Cerebellar nuclear complex (tissue), 1 donor: Measurements from ENCODE around the gene SFRP5.

ENCODE experiments used
- DNase-seq, 2 experiments: peaks; one replicate each; lab custom pipeline; 2025; lab: John Stamatoyannopoulos, UW

Gene SFRP5

GRCh38 chr10:97736902-97737769, 34.7 kb downstream of the SFRP5 start, which contains the start of gene ZFYVE27:
Gene ZFYVE27, plus strand, starts transcription at chr10:97737128. Its CDS starts 1,350 bp downstream, at chr10:97738478.
- peak; percentile 26 to 48 for DNase-seq

- no peak for DNase-seq
Measured at GRCh38 chr10:97736403-97736901, 35.3 kb downstream of the SFRP5 start.

DNA sequence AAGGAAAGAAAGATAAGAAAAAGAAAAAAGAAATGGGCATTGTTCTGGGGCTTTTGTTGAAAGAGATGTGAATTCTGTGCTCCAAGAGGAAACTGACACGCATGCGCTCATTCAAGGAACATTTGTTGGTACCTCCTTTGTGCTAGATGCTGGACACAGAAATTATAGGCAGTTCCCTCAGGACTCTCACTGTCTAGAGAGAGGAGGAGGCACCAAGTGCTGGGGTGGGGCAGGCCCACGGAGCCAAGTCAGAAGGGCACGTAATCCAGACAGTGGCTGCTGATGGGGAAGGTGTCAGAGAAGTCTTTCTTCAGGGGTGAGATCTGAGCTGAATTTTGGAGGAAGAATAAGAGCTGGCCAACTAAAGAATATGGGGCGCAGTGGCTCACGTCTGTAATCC, 37.8 kb downstream of the SFRP5 start:
- DNase-seq = no peak

DNA sequence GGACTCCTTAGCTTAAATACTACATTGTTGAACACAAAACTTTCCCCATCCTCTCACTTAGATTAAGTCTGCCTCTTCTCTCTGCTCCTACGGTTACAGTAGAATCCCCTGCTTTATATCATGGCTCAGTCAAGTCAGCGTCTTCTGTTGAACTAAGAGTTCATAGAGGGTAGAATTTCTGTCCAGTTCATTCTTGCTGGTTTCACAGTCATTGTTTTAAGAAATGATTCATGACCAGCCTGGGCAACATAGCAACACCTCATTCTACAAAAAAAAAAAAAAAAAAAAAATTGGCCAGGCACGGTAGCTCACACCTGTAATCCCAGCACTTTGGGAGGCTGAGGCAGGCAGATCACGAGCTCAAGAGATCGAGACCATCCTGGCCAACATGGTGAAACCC, 38.5 kb downstream of the SFRP5 start:
- no peak for DNase-seq

DNA sequence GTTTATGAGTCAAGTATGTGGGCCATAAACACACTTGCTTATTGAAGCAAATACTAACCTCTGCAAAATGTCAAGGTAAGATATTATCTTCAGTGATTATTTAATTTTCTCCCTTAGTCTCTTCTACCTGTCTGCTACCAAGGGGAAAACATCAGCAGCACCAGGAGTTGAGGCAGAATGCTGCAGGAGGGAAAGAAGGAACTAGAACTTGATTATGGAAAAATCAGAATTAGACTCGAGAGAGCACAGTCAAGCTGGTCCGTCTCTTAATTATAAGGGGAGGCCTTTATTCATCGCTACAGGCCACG, 39.8 kb downstream of the SFRP5 start:
- no peak for DNase-seq

DNA sequence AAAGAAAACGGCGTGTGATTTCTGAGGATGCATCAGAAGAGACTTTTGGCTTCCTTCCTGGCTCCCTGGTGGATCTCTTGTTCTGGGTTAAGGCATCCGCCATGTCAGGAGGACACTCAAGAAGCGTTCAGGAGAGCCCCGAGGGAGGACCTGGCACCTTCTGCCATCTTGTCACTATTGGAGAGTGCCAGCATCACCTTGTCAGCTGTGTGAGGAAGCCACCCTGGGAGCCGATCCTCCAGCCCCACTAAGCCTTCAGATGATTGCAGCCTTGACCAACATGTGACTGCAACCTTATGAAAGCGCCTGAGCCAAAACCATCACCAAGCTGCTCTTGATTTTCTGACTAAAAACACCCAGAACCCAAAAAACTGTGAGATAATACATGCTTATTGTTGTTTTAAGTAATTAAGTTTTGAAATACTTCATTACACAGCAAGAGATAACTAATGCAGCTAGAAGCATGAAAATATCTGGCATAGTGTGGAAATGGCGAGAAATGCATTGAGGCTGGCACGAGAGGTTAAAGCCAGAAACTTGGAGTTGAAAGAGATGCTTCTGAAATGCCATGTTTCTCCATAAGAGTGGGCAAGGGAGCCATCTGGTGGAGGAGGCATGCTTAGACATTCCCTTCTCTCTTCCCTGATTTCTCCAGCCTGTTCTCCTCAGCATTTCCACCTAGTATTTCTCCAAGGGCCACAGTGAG, 40.3 kb downstream of the SFRP5 start:
- peak in 1 of 2 experiments; percentile 64 for DNase-seq

DNA sequence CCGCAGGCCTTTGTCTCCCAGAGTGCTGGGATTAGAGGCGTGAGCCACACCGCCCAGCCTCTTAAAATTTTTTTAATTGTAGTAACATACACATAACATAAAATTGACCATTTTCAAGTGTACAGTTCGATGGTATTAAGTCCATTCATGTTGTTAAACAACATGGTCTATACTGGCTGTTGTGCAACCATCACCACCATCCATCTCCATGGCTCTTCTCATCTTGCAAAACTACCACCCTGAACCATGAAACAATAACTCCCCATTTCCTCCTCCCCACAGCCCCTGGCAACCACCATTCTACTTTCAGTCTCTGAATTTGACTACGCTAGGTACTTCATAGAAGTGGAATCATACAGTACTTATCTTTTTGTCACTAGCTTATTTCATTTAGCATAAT, 42.8 kb downstream of the SFRP5 start:
- DNase-seq = no peak

GRCh38 chr10:97726636-97727178, 45.1 kb downstream of the SFRP5 start:
- DNase-seq = no peak

DNA sequence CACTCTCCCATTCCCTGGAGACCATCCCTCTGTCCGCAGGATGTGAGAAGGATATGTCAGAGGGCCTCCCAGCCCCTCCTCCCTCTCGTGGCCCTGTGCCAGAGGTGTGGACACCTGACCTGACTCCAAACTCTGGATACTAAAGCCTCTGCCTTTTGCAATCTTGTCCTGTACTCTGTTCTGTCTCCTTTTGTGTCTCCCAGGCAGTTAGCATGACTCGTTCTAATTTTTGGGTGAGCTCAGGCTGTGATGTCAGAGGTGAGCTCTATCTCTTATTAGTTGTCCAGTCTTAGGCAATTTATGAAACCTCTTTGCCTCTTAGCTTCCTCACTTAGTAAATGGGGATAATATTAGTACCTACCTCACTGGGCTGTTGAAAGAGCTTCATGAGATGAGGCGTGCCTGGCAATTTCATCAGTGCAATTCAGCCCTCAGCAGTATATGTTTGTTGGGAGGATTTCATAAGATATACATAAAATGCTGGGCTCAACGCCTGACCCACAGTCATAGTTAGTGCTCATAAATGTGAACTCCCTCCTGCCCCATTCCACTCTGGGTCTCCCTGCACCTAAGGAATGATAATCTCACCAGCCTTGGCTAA, 47.4 kb downstream of the SFRP5 start:
- no peak for DNase-seq

GRCh38 chr10:97723001-97723400, 48.8 kb downstream of the SFRP5 start:
- DNase-seq = no peak

GRCh38 chr10:97721871-97722780, 49.7 kb downstream of the SFRP5 start:
- DNase-seq = no peak

DNA sequence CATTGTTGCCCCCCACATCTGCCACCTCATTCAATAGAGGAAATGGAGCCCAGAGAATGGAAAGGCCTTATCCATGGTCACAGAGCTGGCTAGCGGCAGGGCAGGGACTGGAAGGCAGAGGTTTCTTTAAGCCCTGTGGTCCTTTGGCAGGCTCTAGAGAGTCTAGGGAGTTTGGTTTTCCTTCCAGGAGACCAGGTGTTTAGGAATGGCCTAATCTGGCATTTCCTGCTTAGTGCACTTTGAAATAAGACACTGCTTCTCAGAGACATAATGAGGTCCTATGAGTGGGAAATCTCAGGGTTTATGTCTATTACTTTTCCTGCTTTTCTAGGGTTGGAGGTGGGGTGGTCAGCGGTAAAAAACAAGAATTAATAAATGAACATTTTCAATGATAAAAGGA, 52.2 kb downstream of the SFRP5 start:
- no peak for DNase-seq

DNA sequence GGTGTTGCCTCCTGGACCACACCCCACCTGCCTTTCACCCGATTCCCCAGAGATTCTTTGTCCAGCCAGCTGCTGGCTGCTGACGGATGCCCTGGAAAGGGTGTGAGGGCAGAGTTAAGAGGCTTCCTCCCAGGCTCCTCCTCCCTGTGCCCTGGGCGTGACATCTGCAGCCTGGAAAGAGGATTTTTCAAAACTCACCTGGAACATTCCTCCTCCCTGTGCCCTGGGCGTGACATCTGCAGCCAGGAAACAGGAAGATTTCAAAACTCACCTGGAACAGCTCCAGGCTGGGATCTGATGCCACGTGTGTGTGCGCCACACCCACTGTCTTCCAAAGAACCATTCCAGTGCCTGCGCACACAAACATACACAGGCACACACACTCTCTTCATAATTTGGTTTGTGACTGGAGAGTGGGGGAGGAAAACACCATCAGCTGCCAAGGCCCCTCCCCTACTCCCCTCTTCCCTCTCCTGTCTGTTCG, 53.1 kb downstream of the SFRP5 start:
- DNase-seq = no peak

DNA sequence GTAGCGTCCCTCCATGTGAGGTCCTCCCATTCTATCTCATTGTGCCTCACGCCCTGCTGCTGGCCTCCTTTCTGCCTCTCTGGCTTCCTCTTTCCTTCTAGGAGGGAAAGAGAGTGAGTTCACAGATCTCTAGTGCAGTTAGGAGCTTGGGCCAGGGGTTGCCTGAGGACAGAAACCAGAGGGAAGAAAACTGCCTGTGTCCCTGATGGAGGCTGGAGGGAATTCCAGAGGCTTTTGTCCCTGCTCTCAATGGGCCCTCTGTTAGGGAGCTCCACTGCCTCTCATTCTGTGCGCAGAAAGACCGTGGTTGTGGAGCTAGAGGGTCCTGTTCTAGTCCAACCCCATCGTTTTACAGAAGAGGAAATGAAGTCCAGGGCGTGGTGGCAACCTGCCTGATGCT, 53.6 kb downstream of the SFRP5 start:
- no peak for DNase-seq

GRCh38 chr10:97717627-97718026, 54.2 kb downstream of the SFRP5 start:
- DNase-seq = no peak
